ENCODE results near the gene PRPF6. TPM values are rescaled to one million over a fixed set of nuclear protein-coding genes. Genes with fewer than 3 reads are reported as not detected.

The PRPF6 gene
- total and polyA plus RNA-seq, 2 of the 13 experiments (the other 11 are each of a cell fraction or from before 2014, with no cell fraction given) = 63.7 to 101 TPM

GRCh38 chr20:64023361-64024140 is 42.6 kb downstream of the PRPF6 start (continued):
- TF ChIP-seq, protein P1, sequence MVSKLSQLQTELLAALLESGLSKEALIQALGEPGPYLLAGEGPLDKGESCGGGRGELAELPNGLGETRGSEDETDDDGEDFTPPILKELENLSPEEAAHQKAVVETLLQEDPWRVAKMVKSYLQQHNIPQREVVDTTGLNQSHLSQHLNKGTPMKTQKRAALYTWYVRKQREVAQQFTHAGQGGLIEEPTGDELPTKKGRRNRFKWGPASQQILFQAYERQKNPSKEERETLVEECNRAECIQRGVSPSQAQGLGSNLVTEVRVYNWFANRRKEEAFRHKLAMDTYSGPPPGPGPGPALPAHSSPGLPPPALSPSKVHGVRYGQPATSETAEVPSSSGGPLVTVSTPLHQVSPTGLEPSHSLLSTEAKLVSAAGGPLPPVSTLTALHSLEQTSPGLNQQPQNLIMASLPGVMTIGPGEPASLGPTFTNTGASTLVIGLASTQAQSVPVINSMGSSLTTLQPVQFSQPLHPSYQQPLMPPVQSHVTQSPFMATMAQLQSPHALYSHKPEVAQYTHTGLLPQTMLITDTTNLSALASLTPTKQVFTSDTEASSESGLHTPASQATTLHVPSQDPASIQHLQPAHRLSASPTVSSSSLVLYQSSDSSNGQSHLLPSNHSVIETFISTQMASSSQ (IDR thresholded peaks at IDR 0.05; ENCODE audit: low read depth) = no peak
- TF ChIP-seq, protein P1 (CRISPR knock-in tag; IDR thresholded peaks at IDR 0.05; ENCODE audit: borderline replicate concordance) = no peak
- TF ChIP-seq PAXIP1 (CRISPR knock-in tag; conservative IDR thresholded peaks at IDR 0.05) (no peak), ZNF251 (CRISPR knock-in tag; IDR thresholded peaks at IDR 0.05) (no peak), TFDP2 (CRISPR knock-in tag; IDR thresholded peaks at IDR 0.05) (no peak; the same call in 1 of the 2 replicates), SMARCC2 (IDR thresholded peaks at IDR 0.05) (no peak), ZBTB8A (CRISPR knock-in tag; IDR thresholded peaks at IDR 0.05; ENCODE audit: borderline replicate concordance, low read depth) (no peak), PITX1 (CRISPR knock-in tag; IDR thresholded peaks at IDR 0.05) (no peak), THAP11 (CRISPR knock-in tag; IDR thresholded peaks at IDR 0.05) (no peak), TRIM22 (IDR thresholded peaks at IDR 0.05) (no peak), ZFP37 (CRISPR knock-in tag; IDR thresholded peaks at IDR 0.05; ENCODE audit: borderline replicate concordance) (no peak), ZNF766 (CRISPR knock-in tag; IDR thresholded peaks at IDR 0.05; ENCODE audit: borderline replicate concordance) (no peak), IKZF4 (CRISPR knock-in tag; IDR thresholded peaks at IDR 0.05; ENCODE audit: borderline replicate concordance, low read depth, not compliant biosample characterization) (no peak), HES4 (CRISPR knock-in tag; IDR thresholded peaks at IDR 0.05; ENCODE audit: borderline replicate concordance) (no peak), PHB2 (IDR thresholded peaks at IDR 0.05; ENCODE audit: partially characterized antibody) (no peak)
- TF ChIP-seq, protein P2, sequence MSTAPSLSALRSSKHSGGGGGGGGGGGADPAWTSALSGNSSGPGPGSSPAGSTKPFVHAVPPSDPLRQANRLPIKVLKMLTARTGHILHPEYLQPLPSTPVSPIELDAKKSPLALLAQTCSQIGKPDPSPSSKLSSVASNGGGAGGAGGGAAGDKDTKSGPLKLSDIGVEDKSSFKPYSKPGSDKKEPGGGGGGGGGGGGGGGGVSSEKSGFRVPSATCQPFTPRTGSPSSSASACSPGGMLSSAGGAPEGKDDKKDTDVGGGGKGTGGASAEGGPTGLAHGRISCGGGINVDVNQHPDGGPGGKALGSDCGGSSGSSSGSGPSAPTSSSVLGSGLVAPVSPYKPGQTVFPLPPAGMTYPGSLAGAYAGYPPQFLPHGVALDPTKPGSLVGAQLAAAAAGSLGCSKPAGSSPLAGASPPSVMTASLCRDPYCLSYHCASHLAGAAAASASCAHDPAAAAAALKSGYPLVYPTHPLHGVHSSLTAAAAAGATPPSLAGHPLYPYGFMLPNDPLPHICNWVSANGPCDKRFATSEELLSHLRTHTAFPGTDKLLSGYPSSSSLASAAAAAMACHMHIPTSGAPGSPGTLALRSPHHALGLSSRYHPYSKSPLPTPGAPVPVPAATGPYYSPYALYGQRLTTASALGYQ (CRISPR knock-in tag; IDR thresholded peaks at IDR 0.05) = no peak

All from HepG2 (cell line).